Lower leg skin (tissue), 4 donors: ENCODE data around the gene PDZRN4. TPM values are rescaled to one million over a fixed set of nuclear protein-coding genes. Genes with fewer than 3 reads are reported as not detected.

ENCODE experiments used
- DNase-seq, 2 donors: peaks; one replicate each; pipeline ENCODE4 v3.0.0-alpha.2; 2019; ENCODE audit warnings: low spot score in 2 of 2
- H3K4me3 ChIP-seq: fragments of 200-600 bp; sonication (generic); 2 replicates; pipeline ENCODE4 v1.5.1; 2017; ENCODE audit warnings: mild to moderate bottlenecking, low read depth; ENCODE audit not compliant: poor library complexity, severe bottlenecking
- CTCF ChIP-seq, 3 donors: fragments of 450-650 bp; IDR thresholded peaks; one replicate each; pipeline ENCODE4 v1.5.1; 2016; ENCODE audit warnings: antibody characterized with exemption in 3 of 3, mild to moderate bottlenecking in 3 of 3, moderate library complexity in 2 of 3
- POLR2A ChIP-seq, 2 donors: fragments of 450-650 bp; IDR thresholded peaks; one replicate each; pipeline ENCODE4 v1.6.1; 2016 to 2017; ENCODE audit warnings: antibody characterized with exemption in 2 of 2, mild to moderate bottlenecking in 1 of 2, moderate library complexity in 1 of 2
- WGBS, 2 donors: methylation state at CpG; one replicate each; pipeline ENCODE4 v1.1.5; 2018; 5-methylcytosine and 5-hydroxymethylcytosine counted together
- intact Hi-C: fragments of 100-400 bp; cut with DNase I; formaldehyde crosslinking; loops from one replicate; pipeline ENCODE4 v1.15.0; 2023; ENCODE audit warnings: low total_unique reads
- total RNA-seq, 4 donors: library from RNA; depleted of rRNA; stranded (reverse); fragments of >200 nt; gene quantifications; one replicate each; pipeline ENCODE4 v1.1.0, GENCODE V29; 2016

PDZRN4 gene
- total RNA-seq, 4 donors from 2014 or later, result 0.65 to 8.3 (median 3.6) TPM

GRCh38 chr12:41468756-41469155 lies 280.6 kb downstream of the PDZRN4 start:
- 72 to 88% methylated on average over 7 of the region's 7 CpGs for WGBS, 2 donors
- H3K4me3 ChIP-seq, result no peak overlapping the region
- TF ChIP-seq POLR2A (IDR thresholded peaks at IDR 0.05), result no peak
- TF ChIP-seq CTCF (IDR thresholded peaks at IDR 0.05), result no peak
- no peak for DNase-seq
- intact Hi-C loops, result no loop called here

- DNase-seq, result no peak
- 59 to 75% methylated on average over 1 of the region's 1 CpG for WGBS, 2 donors
- no peak overlapping the region for H3K4me3 ChIP-seq
- intact Hi-C loops, result no loop called here
- TF ChIP-seq POLR2A (IDR thresholded peaks at IDR 0.05), result no peak
- no peak for TF ChIP-seq CTCF (IDR thresholded peaks at IDR 0.05)
Measured at GRCh38 chr12:41473441-41473840, 285.3 kb downstream of the PDZRN4 start.

DNA sequence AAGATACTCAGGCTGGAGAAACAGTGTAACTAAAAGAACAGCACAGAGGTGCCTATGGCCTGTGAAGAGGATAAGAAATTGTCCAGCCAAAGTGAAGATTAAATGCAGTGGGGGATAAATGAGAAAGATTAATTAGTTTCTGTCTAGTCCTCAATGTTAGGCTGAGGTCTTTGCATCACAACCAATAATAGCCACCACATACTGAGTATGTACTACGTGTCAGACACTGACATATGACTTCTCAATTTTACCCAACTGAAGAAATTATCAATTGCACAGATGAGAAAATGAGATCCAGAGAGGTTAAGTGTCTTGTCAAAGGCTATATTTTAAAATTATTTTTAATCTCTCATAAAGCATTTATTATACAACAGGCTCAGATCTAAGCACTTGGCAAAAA lies 285.9 kb downstream of the PDZRN4 start:
- no peak for TF ChIP-seq CTCF (IDR thresholded peaks at IDR 0.05)
- TF ChIP-seq POLR2A (IDR thresholded peaks at IDR 0.05), result no peak
- DNase-seq, result no peak
- H3K4me3 ChIP-seq, result no peak overlapping the region
- intact Hi-C loops, result no loop called here
- WGBS, 2 donors, result 67 to 80% methylated on average over 1 of the region's 1 CpG

GRCh38 chr12:41476499-41477439 lies 288.6 kb downstream of the PDZRN4 start:
- intact Hi-C loops, result no loop called here
- 70 to 76% methylated on average over 8 of the region's 8 CpGs for WGBS, 2 donors
- no peak overlapping the region for H3K4me3 ChIP-seq

DNA sequence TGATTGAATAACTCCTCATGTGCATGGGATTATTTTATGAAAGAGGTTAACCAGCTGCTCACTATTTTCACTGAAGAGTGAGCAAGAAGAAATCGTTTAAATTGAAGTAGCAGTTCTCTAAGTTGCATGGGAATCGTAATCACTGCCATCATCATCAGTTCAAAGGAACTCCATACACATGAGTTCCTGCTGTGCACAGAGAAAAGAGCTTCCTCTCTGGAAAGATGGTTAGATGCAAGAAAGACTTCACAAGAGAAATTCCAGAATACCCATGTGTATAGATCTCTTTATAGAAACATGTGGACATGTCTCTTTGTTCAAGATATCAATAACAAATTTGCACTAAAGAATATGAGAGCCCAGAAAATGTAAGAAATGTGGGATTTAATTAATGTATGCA lies 291.3 kb downstream of the PDZRN4 start:
- H3K4me3 ChIP-seq, result no peak overlapping the region
- TF ChIP-seq POLR2A (IDR thresholded peaks at IDR 0.05) (no peak), CTCF (IDR thresholded peaks at IDR 0.05) (no peak)
- intact Hi-C loops, result no loop called here
- 53 to 55% methylated on average over 2 of the region's 2 CpGs for WGBS, 2 donors
- DNase-seq, result no peak

More at GRCh38 chr12:41476499-41477439, 288.6 kb downstream of the PDZRN4 start:
- TF ChIP-seq POLR2A (IDR thresholded peaks at IDR 0.05), result no peak
- TF ChIP-seq CTCF (IDR thresholded peaks at IDR 0.05), result no peak
- DNase-seq, result no peak
